GM23338 (cell line): ENCODE results near the gene P4HTM. TPM values are rescaled to one million over a fixed set of nuclear protein-coding genes. Genes with fewer than 3 reads are reported as not detected.

ENCODE experiments used
- ATAC-seq: fragments of 200-7000 bp; cut with Tn5 transposase; 3 replicates; pipeline ENCODE4 v1.9.1; 2020
- DNase-seq: peaks from one replicate; pipeline ENCODE4 v3.0.0-alpha.2; 2015; ENCODE audit warnings: low spot score
- H2AFZ ChIP-seq: fragments of 200-600 bp; sonication (generic); 2 replicates; pipeline ENCODE4 v1.8.0; 2016; ENCODE audit warnings: antibody characterized with exemption, mild to moderate bottlenecking, moderate library complexity
- H3F3A ChIP-seq: fragments of 200-600 bp; sonication (generic); replicated peaks from 2 replicates; pipeline ENCODE4 v1.8.0; 2017; ENCODE audit warnings: antibody characterized with exemption, mixed run types, low read depth
- H3K27ac ChIP-seq: fragments of 200-600 bp; sonication (generic); 2 replicates; pipeline ENCODE4 v1.6.1; 2016; ENCODE audit warnings: low read depth
- H3K27me3 ChIP-seq: fragments of 200-600 bp; sonication (generic); 2 replicates; pipeline ENCODE4 v1.8.0; 2016; ENCODE audit warnings: mild to moderate bottlenecking, mixed run types, moderate library complexity; ENCODE audit not compliant: insufficient read depth
- H3K36me3 ChIP-seq: fragments of 200-600 bp; sonication (generic); 2 replicates; pipeline ENCODE4 v1.8.0; 2016; ENCODE audit warnings: mild to moderate bottlenecking; ENCODE audit not compliant: insufficient read depth
- H3K4me1 ChIP-seq: fragments of 200-600 bp; sonication (generic); 2 replicates; pipeline ENCODE4 v1.8.0; 2016; ENCODE audit warnings: mild to moderate bottlenecking, moderate library complexity; ENCODE audit not compliant: insufficient read depth
- H3K4me2 ChIP-seq: fragments of 200-600 bp; sonication (generic); 2 replicates; pipeline ENCODE4 v1.7.1; 2017; ENCODE audit warnings: mixed run types
- H3K4me3 ChIP-seq: fragments of 200-600 bp; sonication (generic); 2 replicates; pipeline ENCODE4 v1.6.1; 2016; ENCODE audit warnings: mixed run types
- H3K79me2 ChIP-seq: fragments of 200-600 bp; sonication (generic); replicated peaks from 2 replicates; pipeline ENCODE4 v1.8.0; 2017; ENCODE audit warnings: mild to moderate bottlenecking; ENCODE audit not compliant: insufficient read depth
- H3K9me2 ChIP-seq: fragments of 200-600 bp; sonication (generic); 2 replicates; pipeline ENCODE4 v1.8.0; 2017; ENCODE audit not compliant: insufficient read depth
- H4K20me1 ChIP-seq: fragments of 200-600 bp; sonication (generic); replicated peaks from 2 replicates; pipeline ENCODE4 v1.8.0; 2017; ENCODE audit warnings: mild to moderate bottlenecking; ENCODE audit not compliant: insufficient read depth
- H3K27ac Mint-ChIP-seq: 2 replicates; pipeline ENCODE4 v1.8.0; 2020; ENCODE audit warnings: inconsistent platforms, mild to moderate bottlenecking, moderate library complexity, mixed read lengths
- H3K27me3 Mint-ChIP-seq: 3 replicates; pipeline ENCODE4 v1.8.0; 2022; ENCODE audit warnings: low read depth, mild to moderate bottlenecking, moderate library complexity, mixed read lengths, inconsistent platforms; ENCODE audit not compliant: insufficient read depth, poor library complexity
- H3K36me3 Mint-ChIP-seq: 3 replicates; pipeline ENCODE4 v1.8.0; 2021; ENCODE audit warnings: low read depth, mild to moderate bottlenecking, inconsistent platforms, moderate library complexity, mixed read lengths
- H3K4me1 Mint-ChIP-seq: 3 replicates; pipeline ENCODE4 v1.8.0; 2020; ENCODE audit warnings: mild to moderate bottlenecking, inconsistent platforms, mixed read lengths
- H3K4me3 Mint-ChIP-seq: 3 replicates; pipeline ENCODE4 v1.8.0; 2021; ENCODE audit warnings: moderate library complexity, mild to moderate bottlenecking, inconsistent platforms, mixed read lengths
- H3K9me3 Mint-ChIP-seq: 3 replicates; pipeline ENCODE4 v1.8.0; 2020; ENCODE audit warnings: moderate library complexity, mild to moderate bottlenecking, inconsistent platforms, mixed read lengths
- NANOG ChIP-seq: IDR thresholded peaks from 2 replicates; pipeline ENCODE4 v1.6.1; 2016; ENCODE audit warnings: antibody characterized with exemption, borderline replicate concordance
- ZNF114 ChIP-seq: fragments of 250-450 bp; sonication (Bioruptor Pico); IDR thresholded peaks from 2 replicates; pipeline ENCODE4 v1.5.0; 2020; ENCODE audit warnings: mild to moderate bottlenecking, moderate library complexity
- polyA plus RNA-seq: library from polyadenylated mRNA; unstranded; fragments of >200 nt; fragmentation: Nextera tagmentation; extraction: Ambion mirVana; gene quantifications from 2 replicates; pipeline ENCODE4 v1.2.1, GENCODE V29; 2016
- total RNA-seq: library from RNA; depleted of rRNA; stranded (reverse); fragments of >200 nt; shearing (Covaris generic); gene quantifications from 2 replicates; pipeline ENCODE4 v1.2.3, GENCODE V29; 2014
- TF ChIP-seq, protein P1 (sequence below): fragments of 250-450 bp; sonication (Bioruptor Pico); IDR thresholded peaks from 2 replicates; pipeline ENCODE4 v1.5.0; 2020; ENCODE audit warnings: mild to moderate bottlenecking, moderate library complexity
- TF ChIP-seq, protein P2 (sequence below), 2 experiments: fragments of 200-600 bp in 1 of 2; sonication (generic) in 1 of 2; conservative IDR thresholded peaks; 2 replicates each; pipeline versions ENCODE4 v1.5.1 to v1.6.1; 2016 to 2017; ENCODE audit warnings: antibody characterized with exemption in 2 of 2, low read depth in 2 of 2, mild to moderate bottlenecking in 2 of 2, moderate library complexity in 1 of 2

The P4HTM gene
- total and polyA plus RNA-seq, 2 experiments from 2014 or later: 15.9 to 28.7 TPM

DNA sequence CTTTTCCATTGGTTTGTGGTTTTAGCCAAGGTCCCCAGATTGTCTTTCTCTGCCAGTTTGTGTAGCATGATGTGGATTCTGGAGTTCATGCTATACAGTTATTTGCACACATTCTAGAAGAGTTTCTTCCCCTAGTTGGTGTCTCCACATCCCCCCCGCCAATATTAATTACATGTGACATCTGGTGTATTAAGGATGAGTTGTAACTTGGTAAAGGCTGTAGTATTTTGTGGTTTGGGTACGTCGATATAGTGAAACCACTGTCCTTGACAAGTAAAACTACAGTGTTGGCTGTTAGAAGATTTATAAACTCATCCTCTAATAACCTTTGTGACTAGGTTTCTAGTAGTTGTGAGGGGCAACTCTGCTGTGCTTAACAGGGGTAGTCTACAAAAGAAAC, 23.7 kb upstream of the P4HTM start (continued):
- TF ChIP-seq, protein P1, sequence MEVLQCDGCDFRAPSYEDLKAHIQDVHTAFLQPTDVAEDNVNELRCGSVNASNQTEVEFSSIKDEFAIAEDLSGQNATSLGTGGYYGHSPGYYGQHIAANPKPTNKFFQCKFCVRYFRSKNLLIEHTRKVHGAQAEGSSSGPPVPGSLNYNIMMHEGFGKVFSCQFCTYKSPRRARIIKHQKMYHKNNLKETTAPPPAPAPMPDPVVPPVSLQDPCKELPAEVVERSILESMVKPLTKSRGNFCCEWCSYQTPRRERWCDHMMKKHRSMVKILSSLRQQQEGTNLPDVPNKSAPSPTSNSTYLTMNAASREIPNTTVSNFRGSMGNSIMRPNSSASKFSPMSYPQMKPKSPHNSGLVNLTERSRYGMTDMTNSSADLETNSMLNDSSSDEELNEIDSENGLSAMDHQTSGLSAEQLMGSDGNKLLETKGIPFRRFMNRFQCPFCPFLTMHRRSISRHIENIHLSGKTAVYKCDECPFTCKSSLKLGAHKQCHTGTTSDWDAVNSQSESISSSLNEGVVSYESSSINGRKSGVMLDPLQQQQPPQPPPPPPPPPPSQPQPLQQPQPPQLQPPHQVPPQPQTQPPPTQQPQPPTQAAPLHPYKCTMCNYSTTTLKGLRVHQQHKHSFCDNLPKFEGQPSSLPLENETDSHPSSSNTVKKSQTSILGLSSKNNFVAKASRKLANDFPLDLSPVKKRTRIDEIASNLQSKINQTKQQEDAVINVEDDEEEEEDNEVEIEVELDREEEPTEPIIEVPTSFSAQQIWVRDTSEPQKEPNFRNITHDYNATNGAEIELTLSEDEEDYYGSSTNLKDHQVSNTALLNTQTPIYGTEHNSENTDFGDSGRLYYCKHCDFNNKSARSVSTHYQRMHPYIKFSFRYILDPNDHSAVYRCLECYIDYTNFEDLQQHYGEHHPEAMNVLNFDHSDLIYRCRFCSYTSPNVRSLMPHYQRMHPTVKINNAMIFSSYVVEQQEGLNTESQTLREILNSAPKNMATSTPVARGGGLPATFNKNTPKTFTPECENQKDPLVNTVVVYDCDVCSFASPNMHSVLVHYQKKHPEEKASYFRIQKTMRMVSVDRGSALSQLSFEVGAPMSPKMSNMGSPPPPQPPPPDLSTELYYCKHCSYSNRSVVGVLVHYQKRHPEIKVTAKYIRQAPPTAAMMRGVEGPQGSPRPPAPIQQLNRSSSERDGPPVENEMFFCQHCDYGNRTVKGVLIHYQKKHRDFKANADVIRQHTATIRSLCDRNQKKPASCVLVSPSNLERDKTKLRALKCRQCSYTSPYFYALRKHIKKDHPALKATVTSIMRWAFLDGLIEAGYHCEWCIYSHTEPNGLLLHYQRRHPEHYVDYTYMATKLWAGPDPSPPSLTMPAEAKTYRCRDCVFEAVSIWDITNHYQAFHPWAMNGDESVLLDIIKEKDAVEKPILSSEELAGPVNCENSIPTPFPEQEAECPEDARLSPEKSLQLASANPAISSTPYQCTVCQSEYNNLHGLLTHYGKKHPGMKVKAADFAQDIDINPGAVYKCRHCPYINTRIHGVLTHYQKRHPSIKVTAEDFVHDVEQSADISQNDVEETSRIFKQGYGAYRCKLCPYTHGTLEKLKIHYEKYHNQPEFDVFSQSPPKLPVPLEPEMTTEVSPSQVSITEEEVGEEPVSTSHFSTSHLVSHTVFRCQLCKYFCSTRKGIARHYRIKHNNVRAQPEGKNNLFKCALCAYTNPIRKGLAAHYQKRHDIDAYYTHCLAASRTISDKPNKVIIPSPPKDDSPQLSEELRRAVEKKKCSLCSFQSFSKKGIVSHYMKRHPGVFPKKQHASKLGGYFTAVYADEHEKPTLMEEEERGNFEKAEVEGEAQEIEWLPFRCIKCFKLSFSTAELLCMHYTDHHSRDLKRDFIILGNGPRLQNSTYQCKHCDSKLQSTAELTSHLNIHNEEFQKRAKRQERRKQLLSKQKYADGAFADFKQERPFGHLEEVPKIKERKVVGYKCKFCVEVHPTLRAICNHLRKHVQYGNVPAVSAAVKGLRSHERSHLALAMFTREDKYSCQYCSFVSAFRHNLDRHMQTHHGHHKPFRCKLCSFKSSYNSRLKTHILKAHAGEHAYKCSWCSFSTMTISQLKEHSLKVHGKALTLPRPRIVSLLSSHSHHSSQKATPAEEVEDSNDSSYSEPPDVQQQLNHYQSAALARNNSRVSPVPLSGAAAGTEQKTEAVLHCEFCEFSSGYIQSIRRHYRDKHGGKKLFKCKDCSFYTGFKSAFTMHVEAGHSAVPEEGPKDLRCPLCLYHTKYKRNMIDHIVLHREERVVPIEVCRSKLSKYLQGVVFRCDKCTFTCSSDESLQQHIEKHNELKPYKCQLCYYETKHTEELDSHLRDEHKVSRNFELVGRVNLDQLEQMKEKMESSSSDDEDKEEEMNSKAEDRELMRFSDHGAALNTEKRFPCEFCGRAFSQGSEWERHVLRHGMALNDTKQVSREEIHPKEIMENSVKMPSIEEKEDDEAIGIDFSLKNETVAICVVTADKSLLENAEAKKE (CRISPR knock-in tag): no peak

DNA sequence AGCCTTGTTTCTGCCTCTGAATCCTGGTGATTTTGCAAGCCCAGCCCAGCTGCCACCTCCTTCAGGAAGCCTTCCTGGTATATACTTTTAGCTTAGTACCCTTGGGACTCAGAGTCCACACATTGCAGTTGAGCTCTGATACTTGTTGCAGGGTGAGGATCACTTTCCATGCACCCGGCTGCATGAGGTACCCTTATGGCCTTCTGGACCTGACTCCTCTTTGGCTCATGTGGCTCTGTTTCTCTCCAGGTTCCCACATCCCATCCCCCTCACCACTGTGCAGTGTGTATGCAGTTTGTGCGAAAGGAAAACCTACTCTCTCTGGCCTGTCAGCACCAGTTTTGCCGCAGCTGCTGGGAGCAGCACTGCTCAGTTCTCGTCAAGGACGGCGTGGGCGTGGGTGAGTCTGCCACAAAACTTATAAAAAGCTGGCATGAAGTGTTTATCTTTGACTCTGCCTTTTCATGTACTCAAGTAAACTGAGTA, 23.1 kb upstream of the P4HTM start:
- Histone ChIP-seq H3K4me3 (no peak overlapping the region), H3K4me1 (peaks cover 26% of the 10 kb centered on the region), H2AFZ (no peak overlapping the region), H3K9me2 (no peaks in the 10 kb centered on the region), H3F3A (0 out of 2 replicates have a peak, but pooled peaks cover 1% of the 10 kb centered on the region), H3K27ac (peak overlapping the region; percentile 50; the same call in 1 of the 2 replicates), H3K27me3 (no peaks in the 10 kb centered on the region), H3K79me2 (peaks cover 13% of the 10 kb centered on the region; the same call in 1 of the 2 replicates), H3K4me2 (no peak overlapping the region), H3K36me3 (peaks cover 54% of the 10 kb centered on the region), H4K20me1 (no peaks in the 10 kb centered on the region)
- DNase-seq: no peak
- Mint-ChIP-seq H3K36me3 (peaks cover 65% of the 10 kb centered on the region), H3K4me3 (no peak overlapping the region), H3K27ac (no peak overlapping the region; the same call in 1 of the 2 replicates), H3K27me3 (peaks cover 2% of the 10 kb centered on the region), H3K4me1 (peaks cover 18% of the 10 kb centered on the region), H3K9me3 (no peaks in the 10 kb centered on the region)
- ATAC-seq: no peak
- TF ChIP-seq, protein P2, sequence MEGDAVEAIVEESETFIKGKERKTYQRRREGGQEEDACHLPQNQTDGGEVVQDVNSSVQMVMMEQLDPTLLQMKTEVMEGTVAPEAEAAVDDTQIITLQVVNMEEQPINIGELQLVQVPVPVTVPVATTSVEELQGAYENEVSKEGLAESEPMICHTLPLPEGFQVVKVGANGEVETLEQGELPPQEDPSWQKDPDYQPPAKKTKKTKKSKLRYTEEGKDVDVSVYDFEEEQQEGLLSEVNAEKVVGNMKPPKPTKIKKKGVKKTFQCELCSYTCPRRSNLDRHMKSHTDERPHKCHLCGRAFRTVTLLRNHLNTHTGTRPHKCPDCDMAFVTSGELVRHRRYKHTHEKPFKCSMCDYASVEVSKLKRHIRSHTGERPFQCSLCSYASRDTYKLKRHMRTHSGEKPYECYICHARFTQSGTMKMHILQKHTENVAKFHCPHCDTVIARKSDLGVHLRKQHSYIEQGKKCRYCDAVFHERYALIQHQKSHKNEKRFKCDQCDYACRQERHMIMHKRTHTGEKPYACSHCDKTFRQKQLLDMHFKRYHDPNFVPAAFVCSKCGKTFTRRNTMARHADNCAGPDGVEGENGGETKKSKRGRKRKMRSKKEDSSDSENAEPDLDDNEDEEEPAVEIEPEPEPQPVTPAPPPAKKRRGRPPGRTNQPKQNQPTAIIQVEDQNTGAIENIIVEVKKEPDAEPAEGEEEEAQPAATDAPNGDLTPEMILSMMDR (conservative IDR thresholded peaks at IDR 0.05; ENCODE audit: low read depth in 2 of 2): no peak
- TF ChIP-seq NANOG: no peak
- TF ChIP-seq ZNF114 (CRISPR knock-in tag): no peak
